HG03196 (cell line): ENCODE data around the gene PROZ.

Source experiments
- ATAC-seq: cut with Tn5 transposase; IDR thresholded peaks from one replicate; pipeline ENCODE4 v1.9.1; 2021; ENCODE audit not compliant: unreplicated experiment

PROZ gene

DNA sequence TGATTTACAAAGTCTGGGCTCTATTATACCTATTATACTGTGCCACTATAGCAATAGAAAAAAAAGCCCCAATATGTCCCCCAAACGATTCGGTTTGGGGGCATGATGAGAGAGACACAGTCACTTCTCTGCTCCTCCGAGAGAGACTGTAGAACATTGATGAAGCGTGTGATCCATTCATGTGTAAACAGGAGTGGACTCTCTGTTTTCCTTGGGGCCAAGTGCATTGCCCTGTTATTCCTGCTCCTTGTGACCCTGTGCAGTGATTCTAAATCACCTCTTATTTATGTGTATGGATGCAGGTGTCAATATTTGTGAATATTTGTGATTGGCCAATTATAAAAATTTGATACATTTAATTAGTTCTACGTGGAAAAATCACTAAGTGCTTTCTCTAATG is 18.9 kb upstream of the PROZ start:
- ATAC-seq = no peak

DNA sequence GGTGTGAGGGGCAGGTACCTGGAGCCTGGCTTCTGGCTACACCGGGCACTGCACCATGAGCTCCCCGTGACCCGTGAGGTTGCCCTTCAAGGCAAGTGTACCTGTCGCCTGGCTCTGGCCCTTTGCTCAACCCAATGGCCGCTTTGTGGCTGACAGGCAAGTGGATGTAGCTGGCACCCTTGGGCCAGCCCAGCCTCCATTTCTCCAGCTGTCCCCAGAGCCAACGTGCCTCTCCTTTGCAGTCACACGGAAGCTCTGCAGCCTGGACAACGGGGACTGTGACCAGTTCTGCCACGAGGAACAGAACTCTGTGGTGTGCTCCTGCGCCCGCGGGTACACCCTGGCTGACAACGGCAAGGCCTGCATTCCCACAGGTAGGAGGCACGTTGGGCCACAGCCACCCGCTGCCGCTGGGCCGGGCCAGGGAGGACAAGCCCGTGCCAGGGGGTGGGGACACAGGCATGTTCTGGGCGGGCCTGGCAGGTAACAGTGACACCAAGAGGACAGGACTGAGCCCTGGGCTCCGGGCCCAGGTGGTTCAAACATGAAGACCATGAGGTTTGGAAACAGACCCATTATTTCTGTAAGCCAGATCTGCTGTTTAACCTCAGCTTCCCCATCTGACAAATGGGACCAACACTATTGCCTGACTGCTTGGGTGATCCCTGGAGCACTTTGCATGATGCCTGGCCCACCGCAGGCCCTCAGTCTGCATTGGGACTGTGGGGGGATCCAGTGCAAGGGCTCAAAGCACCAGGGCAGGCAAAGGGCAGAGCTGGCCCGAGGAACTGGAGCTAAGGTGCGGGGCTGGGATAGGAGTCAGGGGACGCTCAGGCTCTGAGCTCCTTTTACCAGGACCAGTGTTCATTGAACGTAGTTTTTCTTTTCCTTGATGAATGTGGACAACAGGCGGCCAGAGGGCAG is 17.5 kb upstream of the PROZ start:
- no peak for ATAC-seq

- no peak for ATAC-seq
These were observed 16.9 kb upstream of the PROZ start for GRCh38 chr13:113141601-113141970.

DNA sequence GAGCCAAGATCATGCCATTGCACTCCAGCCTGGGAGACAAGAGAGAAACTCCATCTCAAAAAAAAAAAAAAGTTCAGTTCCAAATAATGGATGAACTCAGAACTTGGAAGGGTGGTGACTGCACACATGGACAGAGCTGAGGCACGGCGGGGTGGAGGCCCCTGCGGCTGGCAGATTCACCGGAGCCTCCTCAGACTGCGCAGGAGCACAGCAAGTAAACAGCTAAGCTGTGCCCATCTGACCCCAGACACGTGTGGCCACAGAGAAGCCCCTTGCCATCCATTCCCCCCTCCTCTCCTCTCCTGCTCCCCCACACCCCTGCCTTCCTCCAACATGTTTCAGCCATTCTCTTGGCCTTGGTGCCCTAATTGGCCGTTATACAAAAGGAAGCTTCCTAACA is 15.6 kb upstream of the PROZ start:
- no peak for ATAC-seq

DNA sequence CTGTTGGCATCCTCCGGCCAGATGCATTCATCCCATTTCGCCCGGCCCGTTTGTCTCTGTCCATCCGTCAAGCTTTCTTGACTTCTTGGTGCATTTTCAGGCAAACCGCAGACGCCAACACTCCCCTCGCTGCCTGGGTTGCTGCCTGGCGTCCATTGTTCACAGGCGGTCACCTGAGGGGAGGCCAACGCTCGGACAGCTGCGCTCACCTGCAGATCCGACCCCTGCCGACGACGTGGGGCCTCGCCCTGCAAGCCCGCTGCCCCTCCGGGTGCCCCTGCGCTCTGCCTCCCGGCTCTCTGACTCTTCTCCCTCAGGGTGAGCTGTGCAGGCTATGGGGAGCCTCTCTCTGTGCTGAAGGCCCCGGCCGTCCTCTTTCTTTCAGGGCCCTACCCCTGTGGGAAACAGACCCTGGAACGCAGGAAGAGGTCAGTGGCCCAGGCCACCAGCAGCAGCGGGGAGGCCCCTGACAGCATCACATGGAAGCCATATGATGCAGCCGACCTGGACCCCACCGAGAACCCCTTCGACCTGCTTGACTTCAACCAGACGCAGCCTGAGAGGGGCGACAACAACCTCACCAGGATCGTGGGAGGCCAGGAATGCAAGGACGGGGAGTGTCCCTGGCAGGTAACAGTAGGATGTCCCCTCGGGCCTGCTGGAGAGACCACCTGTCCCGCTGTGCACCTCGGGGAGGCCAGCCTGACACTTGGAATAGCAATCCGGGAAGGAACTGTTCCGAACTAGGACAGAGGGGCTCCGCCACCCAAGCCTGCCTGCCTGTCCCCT is 14.8 kb upstream of the PROZ start:
- ATAC-seq = no peak

DNA sequence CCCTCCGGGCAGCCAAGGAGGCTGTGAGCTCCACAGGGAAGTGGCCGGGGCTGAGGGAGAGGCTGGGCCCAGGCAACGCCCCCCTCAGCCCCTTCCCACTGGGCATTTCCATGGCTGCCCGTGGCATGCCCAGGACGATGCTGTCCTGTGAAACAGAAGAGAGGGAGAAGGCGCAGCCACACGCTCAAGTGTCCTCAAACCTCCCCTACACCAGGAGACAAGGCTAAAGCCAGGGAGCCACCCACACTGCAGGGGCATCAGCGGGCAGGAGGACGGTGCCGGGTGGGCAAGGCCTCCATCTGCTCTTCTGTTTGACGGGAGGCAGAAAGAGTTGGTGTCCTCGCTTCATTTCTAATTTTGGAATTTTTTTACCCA is 14.2 kb upstream of the PROZ start:
- ATAC-seq = no peak

DNA sequence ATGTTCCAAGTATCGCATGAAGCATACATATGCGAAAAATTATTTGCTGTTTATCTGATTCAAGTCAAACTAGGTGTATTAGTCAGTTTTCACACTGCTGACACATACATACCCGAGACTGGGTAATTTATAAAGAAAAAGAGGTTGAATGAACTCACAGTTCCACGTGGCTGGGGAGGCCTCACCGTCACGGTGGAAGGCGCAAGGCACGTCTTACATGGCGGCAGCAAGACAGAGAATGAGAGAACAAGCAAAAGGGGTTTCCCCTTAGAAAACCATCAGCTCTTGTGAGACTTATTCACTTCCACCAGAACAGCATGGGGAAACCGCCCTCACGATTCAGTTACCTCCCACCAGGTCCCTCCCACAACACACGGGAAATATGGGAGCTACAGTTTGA is 13.0 kb upstream of the PROZ start:
- no peak for ATAC-seq

- ATAC-seq = no peak
These were observed 12.4 kb upstream of the PROZ start for GRCh38 chr13:113145911-113146598.

DNA sequence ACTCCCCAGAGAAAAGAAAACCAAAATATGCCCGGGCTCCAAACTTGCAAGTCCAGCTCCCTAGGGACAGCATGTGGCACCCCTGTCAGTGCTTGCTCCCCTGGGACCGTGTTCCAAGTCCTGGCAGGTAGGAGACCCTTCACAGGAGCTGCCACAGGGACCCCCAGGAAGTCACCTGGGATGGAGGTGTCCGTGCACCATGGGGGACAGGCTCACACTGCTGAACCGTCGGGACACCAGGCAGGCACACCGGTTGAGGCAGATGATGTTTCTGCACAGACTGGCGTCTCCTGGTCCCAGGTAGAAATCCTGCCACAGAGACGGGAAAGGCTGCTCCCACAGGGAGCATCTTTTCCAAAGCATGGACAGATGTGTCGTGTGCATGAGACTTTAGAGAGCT is 11.7 kb upstream of the PROZ start:
- ATAC-seq = no peak

DNA sequence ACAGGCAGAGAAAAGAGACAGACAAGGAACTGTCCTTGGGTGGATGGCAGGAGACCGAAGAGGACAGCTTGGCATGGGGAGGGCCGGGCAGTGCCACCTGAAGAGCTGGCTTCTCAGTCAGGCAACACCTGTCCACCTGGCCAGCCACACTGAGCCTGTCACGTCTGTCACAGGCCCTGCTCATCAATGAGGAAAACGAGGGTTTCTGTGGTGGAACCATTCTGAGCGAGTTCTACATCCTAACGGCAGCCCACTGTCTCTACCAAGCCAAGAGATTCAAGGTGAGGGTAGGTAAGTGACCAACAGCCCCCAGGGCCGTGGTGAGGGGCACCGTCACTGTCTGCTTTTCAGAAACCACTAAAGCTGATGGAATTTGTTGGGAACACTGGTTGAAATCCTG is 11.2 kb upstream of the PROZ start:
- ATAC-seq = no peak

- ATAC-seq = no peak
These were observed 10.0 kb upstream of the PROZ start for GRCh38 chr13:113148407-113148806.

GRCh38 chr13:113148940-113149503 is 9.4 kb upstream of the PROZ start:
- ATAC-seq = no peak

DNA sequence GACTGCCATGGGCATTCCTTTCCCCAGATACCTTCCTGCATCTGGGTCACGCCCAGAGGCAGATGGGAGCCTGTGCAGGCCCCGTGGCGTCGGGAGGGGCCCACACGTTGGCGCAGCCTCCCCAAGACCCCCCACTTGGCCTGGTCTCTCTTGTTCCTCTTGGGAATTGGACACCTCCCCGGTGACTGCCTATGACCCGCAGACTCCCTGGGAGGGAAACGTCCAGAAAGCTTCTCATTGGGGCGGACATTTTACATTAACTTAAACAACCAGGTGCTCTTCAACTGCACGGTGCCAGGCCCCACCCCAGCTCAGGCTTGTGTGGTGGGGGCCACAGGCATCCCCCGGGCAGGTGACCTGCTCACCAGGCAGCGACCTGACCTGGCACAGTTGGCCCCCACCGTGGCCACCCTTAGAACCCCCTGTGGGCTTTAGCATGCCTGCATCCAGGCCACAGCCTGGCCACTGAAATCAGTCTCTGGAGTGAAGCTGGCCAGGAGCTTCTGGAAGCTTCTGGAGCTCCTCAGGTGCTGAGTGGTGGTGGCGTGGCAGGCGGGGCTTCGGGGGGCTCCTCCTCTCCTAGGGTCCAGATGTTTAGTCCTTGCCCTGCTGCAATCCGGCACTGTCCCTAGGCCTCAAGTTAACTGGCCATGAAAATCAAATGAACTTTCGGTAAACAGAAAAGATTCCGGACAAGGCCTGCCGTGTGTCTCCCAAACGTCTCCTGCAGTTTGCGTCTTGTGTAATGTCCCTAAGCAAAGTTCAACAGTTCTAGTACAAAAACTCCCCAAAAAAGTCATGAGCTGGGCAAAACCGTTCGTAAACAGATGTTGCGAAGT is 8.5 kb upstream of the PROZ start:
- ATAC-seq = no peak

DNA sequence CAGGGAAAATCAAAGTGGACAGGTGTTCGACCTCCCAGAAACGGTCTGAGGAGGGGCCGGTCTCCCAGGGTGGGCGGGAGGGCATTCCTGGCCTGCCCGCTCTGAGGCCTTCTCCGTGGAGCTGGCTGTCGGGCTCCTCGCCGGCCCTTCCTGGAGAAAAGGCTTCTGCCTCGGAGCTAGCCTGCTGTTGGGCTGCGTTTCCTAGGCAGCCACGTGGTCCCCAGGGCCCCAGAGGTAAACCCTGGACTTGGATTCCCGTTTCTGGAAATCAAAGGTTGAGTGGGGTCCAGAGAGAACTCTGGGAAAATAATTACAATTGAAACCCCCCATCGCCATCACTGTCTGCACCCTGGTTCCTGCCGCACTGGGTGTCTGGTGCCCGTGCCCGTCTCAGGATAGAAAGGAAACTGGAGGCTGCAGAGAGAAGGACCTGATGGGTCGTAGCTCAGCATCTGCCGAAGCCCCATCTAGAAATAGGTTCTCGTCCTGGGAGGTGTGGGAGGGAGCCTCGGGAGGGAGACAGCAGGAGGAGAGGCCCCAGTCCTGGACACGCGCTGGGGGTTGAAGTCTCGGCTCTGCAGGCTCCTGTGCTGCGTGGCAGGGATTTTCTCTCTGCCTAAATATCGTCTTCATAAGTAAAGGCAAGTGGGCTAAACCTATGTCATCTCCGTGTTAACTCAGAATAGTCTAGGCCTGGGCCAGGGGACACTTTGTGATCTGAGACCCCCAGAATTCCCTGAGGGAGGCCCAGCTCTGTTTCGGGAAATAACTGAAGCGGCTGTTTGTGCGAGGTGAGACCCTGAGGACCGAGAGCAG is 7.7 kb upstream of the PROZ start:
- ATAC-seq = no peak

DNA sequence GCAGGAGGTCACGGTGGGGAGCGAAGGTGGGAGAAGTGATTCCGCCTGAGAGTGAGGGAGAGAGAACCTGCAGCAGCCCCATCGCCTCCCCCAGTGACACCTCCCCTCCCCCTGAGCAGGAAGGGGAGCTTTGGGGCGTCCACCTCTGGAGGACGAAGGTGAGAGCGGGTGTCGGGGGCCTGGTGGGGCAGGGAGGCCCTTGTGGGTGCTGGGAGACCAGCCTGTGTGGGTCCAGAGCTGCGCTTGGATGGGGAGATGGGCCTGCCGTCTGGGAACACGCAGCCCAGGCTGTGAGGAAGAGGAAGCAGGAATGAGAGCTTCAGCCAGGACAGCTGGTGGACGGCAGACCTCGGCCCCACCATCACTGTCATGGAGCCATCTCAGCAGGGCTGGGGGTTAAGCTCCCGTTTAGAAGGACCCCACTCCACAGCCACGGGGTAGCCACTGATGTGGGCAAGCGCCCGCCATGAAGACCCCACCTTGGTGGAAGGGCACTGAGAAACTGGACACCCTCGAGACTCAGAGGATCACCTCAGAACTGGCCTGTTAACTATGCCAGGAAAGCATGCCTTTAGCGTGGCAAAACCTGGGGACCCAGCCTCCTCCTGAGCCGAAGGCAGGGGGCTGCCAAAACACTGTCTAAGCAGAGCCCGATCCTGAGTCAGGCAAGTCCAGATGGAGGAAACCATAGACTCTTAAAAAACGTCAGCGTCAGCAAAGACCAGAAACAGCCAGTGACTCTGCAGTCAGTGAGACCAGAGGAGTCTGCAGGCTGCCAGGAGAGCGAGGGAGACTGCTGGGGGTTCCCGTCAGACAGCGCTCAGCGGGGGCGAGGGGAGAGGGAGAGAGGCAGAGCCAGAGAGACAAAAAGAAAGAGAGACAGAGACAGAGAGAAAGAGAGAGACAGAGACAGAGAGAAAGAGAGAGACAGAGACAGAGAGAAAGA is 6.4 kb upstream of the PROZ start:
- ATAC-seq = no peak

DNA sequence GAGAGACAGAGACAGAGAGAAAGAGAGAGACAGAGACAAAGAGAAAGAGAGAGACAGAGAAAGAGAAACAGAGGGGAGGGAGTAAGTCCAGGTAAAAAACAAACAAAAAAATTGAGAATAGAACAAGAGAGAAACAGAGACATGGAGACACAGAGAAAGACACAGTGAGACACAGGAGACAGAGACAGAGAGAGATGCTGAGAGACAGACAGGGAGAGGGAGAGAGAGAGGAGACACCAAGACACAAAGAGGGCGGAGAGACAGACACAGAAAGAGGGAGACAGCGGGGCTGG is 5.8 kb upstream of the PROZ start:
- ATAC-seq = no peak

GRCh38 chr13:113152984-113153809 is 5.3 kb upstream of the PROZ start:
- peak; percentile 19 for ATAC-seq
